ENCODE data around the gene SORCS3.

Gene SORCS3

DNA sequence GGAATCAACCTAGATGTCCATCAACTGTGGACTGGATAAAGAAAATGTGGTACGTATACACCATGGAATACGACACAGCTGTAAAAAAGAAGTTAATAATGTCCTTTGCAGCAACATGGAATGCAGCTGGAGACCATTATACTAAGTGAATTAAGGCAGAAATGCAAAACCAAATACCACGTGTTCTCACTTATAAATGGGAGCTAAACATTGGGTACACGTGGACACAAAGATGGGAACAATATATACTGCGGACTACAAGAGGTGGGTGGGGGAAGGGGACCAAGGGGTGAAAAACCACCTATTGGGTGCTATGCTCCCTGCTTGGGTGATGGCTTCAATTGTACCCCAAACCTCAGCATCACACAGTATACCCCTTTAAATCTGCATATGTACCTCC, 385.5 kb downstream of the SORCS3 start:
- DNase-seq = no peak

- DNase-seq = no peak
These were observed 388.2 kb downstream of the SORCS3 start for GRCh38 chr10:105029286-105029685.

DNA sequence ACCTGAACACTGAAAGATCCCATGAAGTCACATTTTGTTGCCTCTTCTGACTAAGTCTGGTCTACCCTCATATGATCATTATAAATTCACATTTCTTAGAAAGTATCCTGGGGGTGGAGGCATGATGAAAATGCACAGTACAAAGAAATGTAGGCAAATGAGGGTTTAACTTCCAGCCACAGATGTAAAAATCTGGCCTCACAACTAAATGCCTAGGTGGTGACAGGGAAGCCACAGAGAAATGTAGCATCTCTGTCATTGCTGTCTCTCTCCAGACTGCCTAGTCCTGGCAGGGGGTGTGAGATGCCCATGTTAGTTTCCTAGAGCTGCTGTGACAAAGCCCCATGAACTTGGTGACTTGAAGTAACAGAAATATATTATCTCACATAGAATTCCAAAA, 395.9 kb downstream of the SORCS3 start:
- no peak for DNase-seq

DNA sequence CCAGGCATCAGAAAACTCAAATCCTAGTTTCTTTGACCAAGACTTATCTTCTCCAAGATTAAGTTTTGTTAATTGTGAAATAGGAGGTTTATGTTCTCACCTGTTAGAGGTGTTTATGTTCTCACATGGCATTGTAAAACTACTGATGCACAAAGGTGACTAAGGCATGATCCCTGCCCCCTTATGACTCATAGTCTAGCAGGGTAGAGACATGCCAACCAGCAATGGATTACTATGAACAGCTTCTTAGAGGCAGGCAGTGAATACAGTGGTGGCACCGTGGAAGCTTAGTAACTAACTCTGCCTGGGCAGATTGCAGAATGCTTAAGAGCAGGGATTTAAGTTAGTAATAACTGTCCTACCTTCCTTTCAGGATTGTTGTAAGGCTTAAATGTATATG, 400.9 kb downstream of the SORCS3 start:
- DNase-seq = no peak

- DNase-seq = no peak
These were observed 401.9 kb downstream of the SORCS3 start for GRCh38 chr10:105042906-105043552.

- no peak for DNase-seq
These were observed 403.8 kb downstream of the SORCS3 start for GRCh38 chr10:105044902-105045301.

- DNase-seq = no peak
These were observed 415.3 kb downstream of the SORCS3 start for GRCh38 chr10:105056413-105056812.

DNA sequence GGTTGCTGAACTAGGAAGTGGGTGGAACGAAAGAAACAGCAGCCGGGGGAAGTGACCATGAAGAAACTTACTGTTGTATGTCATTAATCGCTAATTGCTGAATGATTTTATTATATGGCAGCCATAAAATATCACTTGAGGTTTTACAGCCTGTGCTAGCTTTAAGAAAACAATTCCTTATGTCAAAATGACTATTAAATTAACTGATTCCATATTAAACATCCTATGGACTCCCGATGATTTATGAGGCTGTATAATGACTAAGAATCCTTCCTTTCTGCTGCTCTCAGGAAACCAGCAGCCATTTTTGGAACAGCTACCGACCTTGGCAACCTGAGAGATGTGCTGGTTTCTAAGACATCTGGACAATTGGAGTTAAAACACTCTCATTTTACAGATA, 421.9 kb downstream of the SORCS3 start:
- no peak for DNase-seq

GRCh38 chr10:105063796-105064195, 422.7 kb downstream of the SORCS3 start:
- no peak for DNase-seq

DNA sequence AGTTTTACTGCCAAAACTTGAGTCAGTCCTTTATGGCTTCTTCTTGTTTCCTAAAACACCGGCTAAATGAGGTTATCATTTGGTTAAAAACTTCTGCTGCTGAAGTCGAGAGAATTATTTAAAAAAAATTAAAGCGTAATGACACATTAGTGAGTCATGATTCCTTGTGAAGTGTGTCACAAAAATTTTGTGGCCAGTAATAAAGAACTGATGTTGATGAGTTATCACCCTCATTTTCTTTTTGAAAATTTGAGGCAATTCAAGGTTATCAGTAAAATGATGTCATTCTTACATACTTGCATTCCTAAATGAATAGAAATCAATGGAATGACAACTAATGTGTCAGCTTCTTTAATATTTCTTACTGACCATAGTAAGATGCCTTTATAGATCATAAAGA, 427.4 kb downstream of the SORCS3 start:
- no peak for DNase-seq

DNA sequence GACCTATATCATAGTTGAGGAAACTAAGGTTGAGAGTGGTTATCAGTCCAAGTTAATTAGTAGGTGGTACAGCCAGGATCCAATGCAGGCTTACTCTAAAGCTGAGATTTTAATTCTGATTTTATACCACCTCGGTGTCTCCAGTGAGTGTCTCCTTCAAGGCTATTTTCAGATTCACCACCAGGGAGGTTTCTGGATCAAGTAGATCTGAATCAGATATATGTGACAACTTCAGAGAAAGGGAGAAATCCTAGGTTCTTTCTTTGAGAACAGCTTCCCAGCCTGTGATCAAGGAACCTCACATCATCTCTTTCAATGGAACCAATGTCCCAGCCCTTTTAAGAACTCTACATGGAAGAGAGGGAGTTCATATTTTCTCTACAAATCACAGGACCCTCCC, 429.2 kb downstream of the SORCS3 start:
- DNase-seq = no peak

DNA sequence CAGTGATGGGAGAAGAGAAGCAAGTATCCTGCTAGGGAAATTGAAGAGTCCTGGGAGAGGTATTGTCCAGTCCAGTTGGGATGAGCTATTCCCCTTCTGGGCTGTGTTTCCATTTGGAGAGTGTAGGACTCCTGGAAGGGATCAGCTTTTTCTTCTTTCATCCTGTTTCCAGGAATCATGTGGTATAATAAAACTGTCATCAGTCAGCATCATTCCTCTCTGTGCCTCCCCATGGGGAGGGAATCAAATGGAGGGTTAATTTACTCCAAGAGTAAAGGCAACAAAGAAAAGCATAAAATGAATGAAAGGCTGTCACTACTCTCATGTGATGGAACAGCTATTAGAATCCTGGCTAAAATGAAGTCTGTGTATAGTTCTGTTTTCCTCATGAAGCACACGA, 429.9 kb downstream of the SORCS3 start:
- no peak for DNase-seq

- DNase-seq = no peak
These were observed 430.9 kb downstream of the SORCS3 start for GRCh38 chr10:105071980-105072379.

- DNase-seq = no peak
These were observed 432.9 kb downstream of the SORCS3 start for GRCh38 chr10:105073999-105074398.

DNA sequence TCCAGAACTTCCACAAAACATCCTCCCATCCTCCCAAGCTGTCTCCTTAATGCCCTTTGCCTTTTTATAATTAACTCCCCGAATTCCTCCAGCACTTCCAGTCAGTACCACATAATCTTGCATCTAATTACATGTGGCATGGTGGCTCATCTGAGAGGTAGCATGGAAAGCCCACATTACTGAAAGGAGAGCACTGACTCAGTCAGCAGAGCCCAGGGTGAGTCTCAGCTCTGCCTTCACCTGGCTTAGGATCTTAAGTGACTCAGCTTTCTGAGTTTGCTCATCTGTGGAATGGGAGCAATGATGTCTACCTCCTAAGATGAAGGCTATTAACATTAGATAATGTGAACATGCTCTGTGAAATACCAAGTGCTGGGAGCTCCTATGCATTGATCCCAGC, 433.9 kb downstream of the SORCS3 start:
- no peak for DNase-seq

DNA sequence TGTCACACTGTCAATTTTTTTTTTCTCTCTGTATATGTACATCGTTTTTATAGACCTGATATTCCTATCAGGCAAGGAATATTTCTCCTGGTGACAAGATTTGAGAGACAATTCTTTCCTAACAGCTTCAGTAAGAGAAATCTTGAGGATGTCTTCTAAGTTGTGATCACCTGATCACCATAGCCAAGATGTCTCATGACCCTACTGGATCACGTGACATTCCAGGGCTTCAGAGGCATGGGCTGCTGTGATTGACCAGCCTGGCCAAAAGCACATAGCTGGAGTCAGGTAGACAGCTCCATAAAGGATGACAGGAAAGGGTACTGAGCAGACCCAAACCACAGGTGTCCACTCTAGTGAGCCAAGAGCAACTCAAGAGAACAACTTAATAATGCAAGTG, 444.9 kb downstream of the SORCS3 start:
- DNase-seq = no peak

DNA sequence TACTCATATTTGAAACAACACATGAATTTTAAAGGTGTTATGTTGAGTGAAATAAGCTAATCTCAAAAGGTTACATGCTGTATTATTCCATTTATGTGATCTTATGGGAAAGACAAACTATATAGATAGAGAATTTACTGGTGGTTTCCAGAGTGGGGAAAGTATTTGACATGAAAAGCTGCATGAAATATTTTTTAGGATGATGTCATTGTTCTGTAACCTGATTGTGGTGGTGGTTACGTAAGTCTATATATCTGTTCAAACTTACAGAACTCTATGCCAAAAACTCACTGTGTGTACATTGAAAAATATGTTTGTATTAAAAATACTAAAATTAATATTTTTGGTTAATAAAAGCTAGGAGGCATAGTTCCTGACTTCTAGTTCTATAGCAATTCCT, 453.0 kb downstream of the SORCS3 start:
- DNase-seq = no peak

DNA sequence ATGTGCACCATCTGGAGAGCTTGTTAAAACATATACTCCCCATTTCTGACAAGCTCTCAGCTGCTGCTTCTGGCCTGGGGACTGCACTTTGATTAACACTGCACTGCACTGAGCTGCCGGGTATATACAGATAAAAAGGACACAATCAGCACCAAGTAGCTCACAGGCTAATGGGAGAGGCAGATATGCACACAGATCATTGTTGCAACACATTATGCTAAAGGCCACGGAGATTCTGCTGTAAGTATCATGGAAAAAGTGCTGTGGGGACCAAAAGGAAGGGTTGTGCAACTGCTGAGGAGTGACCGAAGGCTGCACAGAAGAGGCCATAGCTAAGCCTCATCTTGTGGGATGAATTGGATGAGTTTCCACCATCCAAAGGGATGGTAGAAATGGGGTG, 455.2 kb downstream of the SORCS3 start:
- no peak for DNase-seq

DNA sequence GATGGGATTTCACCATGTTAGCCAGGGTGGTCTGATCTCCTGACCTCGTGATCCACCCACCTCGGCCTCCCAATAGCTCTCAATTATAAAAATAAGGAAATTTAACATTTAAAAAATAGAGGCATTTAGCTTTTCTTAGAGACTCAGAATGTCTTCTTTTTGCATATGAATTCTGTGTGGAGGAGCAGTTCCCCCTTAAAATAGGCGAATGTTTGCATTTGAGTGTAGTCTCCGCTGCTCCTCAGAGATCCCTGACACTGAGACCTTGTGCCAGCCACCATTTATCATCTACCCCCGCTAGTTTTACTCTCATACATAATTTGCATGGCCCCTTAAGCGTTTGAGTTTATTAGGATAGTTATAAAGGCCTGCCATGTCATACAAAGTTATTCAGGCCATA, 461.9 kb downstream of the SORCS3 start:
- no peak for DNase-seq

GRCh38 chr10:105104297-105104696, 463.2 kb downstream of the SORCS3 start:
- DNase-seq = no peak

GRCh38 chr10:105109164-105109563, 468.1 kb downstream of the SORCS3 start:
- DNase-seq = no peak

GRCh38 chr10:105112862-105113261, 471.8 kb downstream of the SORCS3 start:
- no peak for DNase-seq

DNA sequence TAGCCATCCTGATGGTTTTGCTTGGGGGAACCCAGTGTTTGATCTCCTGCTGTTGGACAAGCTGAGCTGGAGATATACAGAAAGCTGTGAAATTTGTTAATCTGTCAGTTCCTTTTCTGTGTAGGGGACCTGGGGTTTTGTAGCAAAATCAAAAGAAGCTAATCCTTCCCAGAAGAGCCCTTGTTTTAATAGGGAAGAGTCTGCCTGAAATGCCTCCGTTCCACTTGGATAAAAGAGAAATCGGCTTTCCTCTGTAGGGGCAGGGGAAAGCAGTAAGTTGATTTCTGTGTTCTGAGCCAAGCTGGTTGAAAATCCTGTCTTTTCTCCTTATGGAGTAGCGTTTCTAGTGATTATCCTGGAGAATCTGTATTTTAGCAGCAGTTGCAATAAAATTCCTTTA, 472.6 kb downstream of the SORCS3 start:
- DNase-seq = no peak

GRCh38 chr10:105121743-105122142, 480.7 kb downstream of the SORCS3 start:
- no peak for DNase-seq

GRCh38 chr10:105128111-105128510, 487.0 kb downstream of the SORCS3 start:
- no peak for DNase-seq

- DNase-seq = no peak
These were observed 497.3 kb downstream of the SORCS3 start for GRCh38 chr10:105138358-105138757.

Measured in activated CD8-positive, alpha-beta memory T cell treated with anti-CD3 and anti-CD28 coated beads for 24 hours (primary cell).